OCI-LY1 (cell line): ENCODE data around the gene DDX51.

Experiments used
- H2AFZ ChIP-seq: fragments of 200-600 bp; sonication (generic), shearing (Covaris generic); 2 replicates; pipeline ENCODE4 v1.6.0; 2014; ENCODE audit warnings: antibody characterized with exemption, mild to moderate bottlenecking, low read length
- H3F3A ChIP-seq: fragments of 200-600 bp; sonication (generic), shearing (Covaris generic); 2 replicates; pipeline ENCODE4 v1.6.0; 2014; ENCODE audit warnings: mild to moderate bottlenecking, antibody characterized with exemption, low read length, moderate library complexity; ENCODE audit not compliant: insufficient read depth
- H3K27ac ChIP-seq: fragments of 200-600 bp; sonication (generic); 2 replicates; pipeline ENCODE4 v1.5.1; 2014; ENCODE audit warnings: low read length, mixed run types, mild to moderate bottlenecking, low read depth; ENCODE audit not compliant: poor library complexity, severe bottlenecking
- H3K27me3 ChIP-seq: fragments of 200-600 bp; sonication (generic); 2 replicates; pipeline ENCODE4 v1.6.0; 2014; ENCODE audit warnings: antibody characterized with exemption, mild to moderate bottlenecking, low read length, moderate library complexity; ENCODE audit not compliant: insufficient read depth
- H3K36me3 ChIP-seq: fragments of 200-600 bp; sonication (generic); 2 replicates; pipeline ENCODE4 v1.6.1; 2014; ENCODE audit warnings: mild to moderate bottlenecking, antibody characterized with exemption, low read length, moderate library complexity, mixed read lengths; ENCODE audit not compliant: insufficient read depth
- H3K4me1 ChIP-seq: fragments of 200-600 bp; sonication (generic); 2 replicates; pipeline ENCODE4 v1.5.1; 2014; ENCODE audit warnings: mild to moderate bottlenecking, low read length, moderate library complexity; ENCODE audit not compliant: insufficient read depth, severe bottlenecking
- H3K4me2 ChIP-seq: fragments of 200-600 bp; sonication (generic), shearing (Covaris generic); 2 replicates; pipeline ENCODE4 v1.6.1; 2014; ENCODE audit warnings: low read length
- H3K4me3 ChIP-seq: fragments of 200-600 bp; sonication (generic); 2 replicates; pipeline ENCODE4 v1.5.1; 2014; ENCODE audit warnings: low read length, low read depth, mild to moderate bottlenecking, mixed read lengths; ENCODE audit not compliant: poor library complexity, severe bottlenecking
- H3K79me2 ChIP-seq: fragments of 200-600 bp; shearing (Covaris generic); 2 replicates; pipeline ENCODE4 v1.6.1; 2016; ENCODE audit warnings: mixed run types, low read length, mixed read lengths; ENCODE audit not compliant: insufficient read depth
- H3K9ac ChIP-seq: fragments of 200-600 bp; sonication (generic), shearing (Covaris generic); 2 replicates; pipeline ENCODE4 v1.6.1; 2014; ENCODE audit warnings: mild to moderate bottlenecking, low read length, mixed read lengths
- H3K9me2 ChIP-seq: fragments of 200-600 bp; sonication (generic), shearing (Covaris generic); 2 replicates; pipeline ENCODE4 v1.6.1; 2014; ENCODE audit warnings: low read depth, mild to moderate bottlenecking, low read length, mixed read lengths
- H3K9me3 ChIP-seq: fragments of 200-600 bp; shearing (Covaris generic); 2 replicates; pipeline ENCODE4 v1.6.1; 2014; ENCODE audit warnings: low read length, mixed read lengths
- H4K20me1 ChIP-seq: fragments of 200-600 bp; sonication (generic), shearing (Covaris generic); 2 replicates; pipeline ENCODE4 v1.6.0; 2016; ENCODE audit warnings: mild to moderate bottlenecking, low read length; ENCODE audit not compliant: insufficient read depth
- CTCF ChIP-seq: fragments of 200-600 bp; sonication (generic), shearing (Covaris generic); IDR thresholded peaks from 2 replicates; pipeline ENCODE4 v1.5.1; 2017; ENCODE audit warnings: mild to moderate bottlenecking, antibody characterized with exemption, low read length, moderate library complexity, mixed read lengths
- EZH2 ChIP-seq: fragments of 200-600 bp; sonication (generic), shearing (Covaris generic); IDR thresholded peaks from 2 replicates; pipeline ENCODE4 v1.8.0; 2017; ENCODE audit warnings: borderline replicate concordance, mixed run types, mild to moderate bottlenecking, antibody characterized with exemption, low read length, moderate library complexity, mixed read lengths

DDX51 gene

DNA sequence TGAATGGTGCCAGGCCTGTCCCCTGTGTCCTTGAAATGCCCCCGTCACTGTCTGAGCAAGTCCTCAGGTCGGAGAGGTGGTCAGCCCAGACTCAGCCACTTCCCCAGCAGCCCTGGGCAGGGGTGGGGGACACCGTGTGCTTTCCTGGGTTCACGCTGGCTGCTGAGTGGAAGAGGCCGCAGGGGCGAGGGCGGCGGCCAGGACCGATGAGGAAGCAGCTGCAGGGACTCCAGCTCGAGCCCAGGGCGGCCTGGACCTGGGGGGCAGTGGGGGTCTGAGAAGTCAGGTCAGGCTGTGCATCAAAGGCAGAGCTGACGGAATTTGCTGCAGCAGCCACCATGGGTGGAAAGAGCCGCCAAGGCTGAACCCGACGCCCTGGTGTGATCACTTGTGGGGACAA lies 28.5 kb upstream of the DDX51 start:
- no peak overlapping the region for H3K4me2 ChIP-seq
- H3K4me3 ChIP-seq: no peak overlapping the region
- TF ChIP-seq CTCF: no peak
- H3K79me2 ChIP-seq: no peaks in the 10 kb centered on the region
- H3K9me3 ChIP-seq: no peaks in the 10 kb centered on the region
- H2AFZ ChIP-seq: no peak overlapping the region
- no peaks in the 10 kb centered on the region for H3K36me3 ChIP-seq
- H3K27me3 ChIP-seq: 0 out of 2 replicates have a peak, but pooled peaks cover 5% of the 10 kb centered on the region
- no peaks in the 10 kb centered on the region for H3K4me1 ChIP-seq
- H3F3A ChIP-seq: no peaks in the 10 kb centered on the region
- no peak overlapping the region for H3K9ac ChIP-seq
- no peaks in the 10 kb centered on the region for H3K9me2 ChIP-seq
- H4K20me1 ChIP-seq: no peaks in the 10 kb centered on the region
- no peak overlapping the region for H3K27ac ChIP-seq

DNA sequence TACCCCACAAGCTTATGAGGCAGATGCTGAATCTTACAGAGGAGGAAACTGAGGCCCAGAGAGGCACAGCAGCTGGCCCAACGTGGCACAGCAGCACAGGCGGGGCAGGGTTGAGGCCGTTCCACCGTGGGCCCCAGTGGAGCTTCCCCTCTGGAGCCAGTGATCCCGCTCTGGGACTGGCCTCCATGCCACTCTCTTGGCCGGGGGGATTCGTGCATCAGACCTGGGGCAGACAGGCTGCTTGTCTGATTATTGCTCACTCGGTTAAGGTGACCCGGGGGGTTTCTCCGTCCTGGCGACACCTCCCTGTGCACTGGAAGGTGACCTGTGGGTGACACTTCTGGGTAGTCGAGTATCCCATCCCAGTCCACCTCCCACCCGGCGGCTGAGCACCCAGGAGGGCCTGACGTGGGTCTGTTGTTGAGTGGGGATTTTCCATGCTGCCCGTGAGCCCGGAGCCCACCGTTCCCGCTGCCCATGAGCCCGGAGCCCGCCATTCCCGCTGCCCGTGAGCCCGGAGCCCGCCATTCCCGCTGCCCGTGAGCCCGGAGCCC lies 27.9 kb upstream of the DDX51 start:
- no peak for TF ChIP-seq CTCF
- TF ChIP-seq EZH2: no peak
- Histone ChIP-seq H3K27ac (no peak overlapping the region), H3F3A (no peaks in the 10 kb centered on the region), H3K9me3 (no peaks in the 10 kb centered on the region), H3K9me2 (no peaks in the 10 kb centered on the region), H3K36me3 (no peaks in the 10 kb centered on the region), H3K4me2 (no peak overlapping the region), H3K27me3 (0 out of 2 replicates have a peak, but pooled peaks cover 5% of the 10 kb centered on the region), H3K9ac (no peak overlapping the region), H2AFZ (no peak overlapping the region), H3K4me1 (no peaks in the 10 kb centered on the region), H3K79me2 (no peaks in the 10 kb centered on the region), H4K20me1 (no peaks in the 10 kb centered on the region), H3K4me3 (no peak overlapping the region)

DNA sequence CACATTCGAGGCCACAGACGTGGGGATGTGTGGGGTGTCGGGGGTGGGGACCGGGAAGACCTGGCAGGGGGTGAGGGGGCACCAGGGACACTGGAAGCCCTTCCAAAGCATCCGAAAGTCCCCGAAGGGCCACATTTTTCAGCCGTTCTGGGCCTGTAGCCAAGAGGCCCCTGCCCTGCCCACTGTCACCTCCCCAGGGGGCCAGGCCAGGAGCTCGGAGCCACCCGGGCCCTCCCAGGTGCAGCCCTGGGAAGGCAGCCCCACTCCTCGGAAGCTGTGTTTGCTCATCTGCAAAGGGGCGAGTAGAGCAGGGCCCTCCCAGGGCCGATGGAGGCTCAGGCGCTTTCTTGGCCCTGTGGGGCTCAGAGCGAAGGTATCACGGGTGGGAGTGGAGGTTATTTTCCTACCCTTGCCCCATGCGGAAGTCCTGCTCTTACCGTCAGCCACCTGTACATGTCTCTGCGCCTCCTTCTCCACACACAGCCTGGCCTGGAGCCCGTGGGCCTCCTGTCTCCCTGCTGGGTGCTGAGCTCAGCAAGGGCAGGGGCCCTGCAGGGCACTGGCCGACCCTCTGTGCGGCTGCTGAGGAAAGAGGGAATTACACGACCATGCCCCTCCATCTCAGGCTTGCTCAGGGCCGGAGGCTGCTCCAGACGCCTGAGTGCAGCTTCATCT lies 27.3 kb upstream of the DDX51 start:
- no peaks in the 10 kb centered on the region for H3K4me1 ChIP-seq
- H3K27ac ChIP-seq: no peak overlapping the region
- no peaks in the 10 kb centered on the region for H3F3A ChIP-seq
- H3K36me3 ChIP-seq: no peaks in the 10 kb centered on the region
- H3K27me3 ChIP-seq: 0 out of 2 replicates have a peak, but pooled peaks cover 5% of the 10 kb centered on the region
- no peaks in the 10 kb centered on the region for H3K9me2 ChIP-seq
- no peaks in the 10 kb centered on the region for H3K79me2 ChIP-seq
- no peak overlapping the region for H3K9ac ChIP-seq
- H2AFZ ChIP-seq: no peak overlapping the region
- H3K9me3 ChIP-seq: no peaks in the 10 kb centered on the region
- H3K4me3 ChIP-seq: no peak overlapping the region
- no peak overlapping the region for H3K4me2 ChIP-seq
- TF ChIP-seq CTCF: no peak
- TF ChIP-seq EZH2: no peak
- no peaks in the 10 kb centered on the region for H4K20me1 ChIP-seq
